HG02759 (cell line): ENCODE measurements around the gene TGFB3.

ENCODE experiments used
- ATAC-seq: cut with Tn5 transposase; IDR thresholded peaks from one replicate; pipeline ENCODE4 v1.9.1; 2021; ENCODE audit warnings: mild to moderate bottlenecking, moderate library complexity; ENCODE audit not compliant: unreplicated experiment

TGFB3 gene

DNA sequence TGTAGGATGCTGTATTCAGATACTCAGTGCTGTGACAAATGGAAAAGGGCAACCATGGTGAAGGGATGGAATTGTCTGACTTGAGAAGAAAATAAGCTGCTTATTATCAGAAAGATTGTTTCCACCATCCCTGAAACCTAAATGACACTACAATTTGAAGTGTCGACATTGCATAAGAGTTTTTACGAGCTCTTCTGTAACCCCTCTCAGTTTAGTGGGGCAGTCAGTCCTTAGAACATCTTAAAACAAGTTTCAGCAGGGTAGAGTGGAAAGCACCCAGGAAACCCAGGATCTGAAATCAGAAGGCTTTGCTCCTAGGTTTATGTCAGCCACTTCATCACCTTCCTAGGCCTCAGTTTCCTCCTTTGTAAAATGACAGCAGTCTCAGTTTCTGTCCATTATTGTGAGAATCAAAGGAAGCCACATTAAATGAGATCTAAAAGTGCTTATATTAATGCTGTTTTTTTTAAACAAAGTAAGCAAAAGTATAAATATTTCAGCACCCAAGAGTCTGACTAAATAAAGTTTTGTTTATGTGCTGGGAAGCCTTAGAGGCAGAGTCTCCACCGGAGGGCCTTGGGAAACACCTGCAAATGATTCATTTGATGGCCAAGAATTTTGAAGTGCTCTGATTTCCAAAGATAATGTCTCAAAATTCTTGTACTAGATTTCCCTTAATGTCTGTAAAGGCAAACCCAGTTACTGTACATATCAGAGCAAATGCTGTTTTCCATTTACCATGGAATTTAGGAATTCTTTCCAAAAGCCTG, 5.6 kb upstream of the TGFB3 start:
- no peak for ATAC-seq

DNA sequence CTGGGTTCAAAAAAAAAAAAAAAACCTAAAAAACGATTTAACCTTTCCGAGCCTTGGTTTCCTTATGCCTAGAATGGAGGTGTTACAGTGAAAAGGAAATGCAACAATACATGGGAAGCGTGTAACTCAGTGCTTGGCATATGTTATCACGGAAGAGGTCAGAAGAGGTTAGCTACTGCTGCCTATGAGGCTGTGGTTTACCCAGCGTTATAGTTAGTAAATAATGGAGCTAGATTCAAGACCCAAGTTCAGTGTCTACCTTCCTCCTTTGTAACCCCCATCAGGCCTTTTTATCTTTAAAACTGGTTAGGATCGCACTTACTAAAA, 4.6 kb upstream of the TGFB3 start:
- ATAC-seq: no peak

DNA sequence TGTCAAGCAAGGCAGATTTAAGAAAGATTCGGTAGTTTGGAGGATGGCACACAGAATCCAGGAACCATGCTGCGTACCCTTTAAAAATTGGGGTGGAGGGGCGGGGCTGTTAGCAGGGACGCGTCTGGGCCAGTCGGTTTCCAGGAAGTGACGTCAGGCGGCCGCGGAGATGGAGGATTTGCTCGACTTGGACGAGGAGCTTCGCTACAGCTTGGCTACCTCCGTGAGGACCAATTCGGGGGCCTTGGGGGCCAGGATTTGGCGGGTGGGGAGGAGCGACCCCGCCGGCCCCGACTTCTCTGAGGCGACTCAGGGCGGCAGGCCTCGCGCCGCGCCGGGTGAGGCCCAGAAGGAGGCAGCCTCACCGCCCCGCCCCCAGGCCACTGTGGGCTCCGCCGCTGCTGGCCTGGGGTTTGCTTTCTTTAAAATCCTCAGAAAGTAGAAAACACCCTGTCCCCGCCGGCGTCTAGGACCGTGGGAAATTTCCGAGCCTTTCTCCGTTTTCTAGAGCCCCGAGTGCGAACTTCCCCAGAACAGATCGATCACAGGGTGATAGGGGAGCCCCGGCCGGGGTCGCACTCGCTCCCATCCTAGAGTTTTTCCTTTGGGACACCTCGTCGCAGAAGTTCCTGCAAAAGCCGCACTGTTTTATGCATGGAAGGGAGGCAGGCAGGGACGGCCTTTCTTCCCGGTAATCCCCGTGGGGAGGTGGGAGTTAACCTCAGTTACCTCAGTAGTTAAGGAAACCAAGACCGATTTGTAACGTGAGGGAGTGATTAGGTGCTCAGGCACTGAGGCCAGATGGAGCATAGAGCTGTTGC, 4.0 kb upstream of the TGFB3 start, which contains the start of gene IFT43:
Gene IFT43, plus strand, starts transcription at position 146 of the 821 bp plus-strand sequence. Its CDS starts 24 bp downstream, at position 170.
- peak; percentile 76 for ATAC-seq

DNA sequence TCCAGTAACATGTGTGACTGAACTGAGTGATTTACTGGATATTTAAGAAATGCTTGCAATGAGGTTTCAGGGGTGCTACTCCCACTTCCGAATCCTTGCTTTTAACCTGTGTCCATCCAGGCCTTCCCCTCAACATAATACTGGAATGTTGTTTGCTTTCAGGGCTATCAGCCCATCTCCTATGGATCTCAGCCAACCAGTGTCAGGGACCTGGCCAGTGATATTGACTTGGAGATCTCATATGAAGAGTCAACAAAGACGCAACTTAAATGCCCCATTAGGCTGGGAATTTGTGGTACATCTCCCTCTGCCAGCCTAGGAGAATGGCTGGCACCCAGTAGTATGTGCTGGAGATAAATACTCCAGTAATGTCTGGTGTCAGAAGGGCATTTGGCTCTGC, 2.9 kb upstream of the TGFB3 start:
- no peak for ATAC-seq

DNA sequence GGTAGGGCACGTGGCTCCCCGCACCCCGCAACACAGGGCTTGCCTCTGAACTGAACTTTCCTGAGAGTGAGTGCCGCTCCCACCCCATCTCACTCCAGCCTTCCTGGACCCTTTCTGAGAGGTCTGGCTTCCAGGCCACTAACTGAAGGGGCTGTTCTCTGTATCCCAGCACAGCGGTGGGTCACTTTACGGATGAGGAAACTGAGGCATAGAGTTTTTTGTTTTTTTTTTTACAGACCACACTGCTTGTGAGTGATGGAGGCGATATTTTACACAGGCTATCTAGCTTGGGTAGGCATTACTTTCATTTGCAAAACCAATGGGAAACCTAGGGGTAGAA, 1.2 kb upstream of the TGFB3 start:
- no peak for ATAC-seq

DNA sequence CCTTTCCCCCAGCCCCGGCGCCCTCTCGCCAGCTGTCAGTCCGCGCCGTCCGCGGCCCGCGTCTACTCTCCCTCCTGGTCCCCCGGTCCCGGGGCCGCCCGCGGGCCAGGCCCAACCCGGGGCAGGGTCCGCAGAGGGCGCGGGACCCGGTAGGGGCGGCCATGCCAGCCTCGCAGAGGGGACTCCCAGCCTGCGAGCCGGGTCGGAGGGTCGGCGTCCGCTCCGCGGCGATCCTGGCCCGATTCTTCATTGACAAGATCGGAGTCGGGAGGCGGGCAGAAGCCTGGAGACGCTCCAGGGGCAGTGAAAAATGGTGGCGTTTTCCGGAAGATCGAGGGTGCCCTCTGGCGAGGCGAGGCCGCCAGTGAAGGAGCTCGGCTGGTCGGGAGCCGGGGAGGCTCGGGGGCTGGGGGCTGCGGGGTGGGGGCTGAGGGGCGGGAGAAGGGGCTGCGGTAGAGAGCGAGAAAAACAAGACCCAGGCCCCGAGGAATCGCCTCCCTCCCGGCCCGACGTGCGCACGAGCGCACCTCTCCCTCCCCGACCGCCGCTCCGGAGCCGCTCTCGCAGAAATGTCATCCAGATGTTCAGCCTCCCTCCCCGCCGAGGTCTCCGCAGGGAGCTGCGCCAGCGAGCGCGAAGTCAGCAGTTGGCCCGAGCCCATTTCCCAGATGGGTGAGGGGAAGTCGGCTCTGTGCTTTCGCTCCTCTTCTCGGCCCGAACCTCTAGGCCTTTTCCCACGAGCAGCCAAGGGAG, 647 bp upstream of the TGFB3 start:
- ATAC-seq: peak; percentile 43

DNA sequence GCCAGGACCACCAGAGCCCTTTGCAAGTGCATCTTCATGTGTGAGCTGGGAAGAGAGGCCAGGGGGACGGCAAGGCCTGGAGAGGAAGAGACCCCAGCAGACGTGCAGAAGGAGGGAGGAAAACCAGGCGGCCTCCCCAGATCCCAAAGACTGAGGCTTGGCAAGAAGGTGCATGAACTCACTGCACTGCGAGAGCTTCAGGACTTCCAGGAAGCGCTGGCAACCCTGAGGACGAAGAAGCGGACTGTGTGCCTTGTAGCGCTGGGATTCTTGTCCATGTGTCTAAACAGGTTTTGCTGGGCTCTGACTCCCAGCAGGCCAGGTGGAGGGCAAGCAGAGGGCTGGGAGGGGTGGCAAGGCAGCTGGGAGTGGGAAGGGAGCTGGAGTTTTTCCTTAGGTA, 939 bp downstream of the TGFB3 start:
- ATAC-seq: no peak

DNA sequence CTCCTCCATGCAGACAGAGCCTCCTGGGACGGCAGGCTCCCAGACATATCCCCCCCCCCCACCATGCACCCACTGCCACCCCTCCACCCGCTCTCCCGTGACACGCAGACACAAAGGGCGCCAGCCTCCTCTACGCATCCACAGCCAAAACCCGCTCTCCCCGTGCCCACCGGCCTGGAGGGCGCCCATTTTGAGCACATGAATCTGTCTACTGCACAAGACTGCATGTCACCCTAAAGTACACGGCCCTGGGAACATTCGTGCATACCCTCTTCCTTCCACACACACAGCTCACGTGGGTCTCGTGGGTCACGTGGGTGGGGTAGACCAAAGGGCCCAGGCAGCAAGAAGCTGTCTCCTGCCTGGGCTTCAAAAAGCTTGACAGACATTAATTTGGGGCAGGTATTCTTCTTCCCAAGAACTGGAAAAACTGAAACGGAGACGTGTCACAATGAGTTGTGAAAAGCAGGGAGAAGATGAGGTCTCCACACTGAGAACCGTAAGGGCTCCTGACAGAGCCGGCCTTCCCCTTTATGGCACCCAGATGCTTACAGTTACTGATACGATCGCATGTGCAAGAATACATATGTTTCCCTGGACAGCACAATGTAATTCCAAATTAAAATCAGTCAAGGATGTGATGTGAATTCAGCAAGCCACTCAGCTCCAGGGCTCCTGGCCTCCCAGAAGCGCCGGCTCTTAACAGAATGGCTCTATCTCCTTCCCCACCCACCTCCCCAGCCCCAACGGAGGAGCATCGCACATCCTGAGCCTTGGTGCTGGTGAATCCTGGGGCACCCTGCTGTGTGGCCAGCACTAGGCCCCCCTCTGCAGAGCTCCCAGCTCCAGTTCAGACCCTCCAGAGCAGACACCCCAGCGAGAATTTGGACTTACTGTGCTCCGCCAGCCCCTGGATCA, 1.9 kb downstream of the TGFB3 start:
- ATAC-seq: no peak

DNA sequence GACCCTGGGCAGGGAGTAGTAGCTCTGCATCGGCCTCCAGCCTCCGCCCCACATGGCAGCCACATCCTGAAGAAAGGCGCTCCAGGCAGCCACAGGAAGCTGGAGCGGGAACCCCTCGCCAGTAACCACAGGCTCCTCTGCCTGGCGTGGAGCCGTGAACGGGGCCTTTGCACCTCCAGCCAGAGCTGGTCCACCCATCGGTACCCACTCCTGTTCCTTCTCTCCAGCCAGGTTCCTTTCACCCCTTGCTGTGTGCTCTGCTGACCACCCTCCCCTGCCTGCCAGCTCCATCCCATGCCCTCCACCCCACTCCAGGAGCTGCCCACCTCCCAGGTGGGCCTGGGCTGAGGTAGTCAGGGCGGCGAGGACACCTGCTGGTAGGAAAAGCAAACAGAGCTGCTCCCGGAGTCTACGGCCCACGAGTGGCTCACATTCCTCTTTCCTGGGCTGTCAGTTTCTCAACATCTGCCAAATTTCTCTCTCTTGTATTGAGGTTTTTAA, 2.7 kb downstream of the TGFB3 start:
- no peak for ATAC-seq

DNA sequence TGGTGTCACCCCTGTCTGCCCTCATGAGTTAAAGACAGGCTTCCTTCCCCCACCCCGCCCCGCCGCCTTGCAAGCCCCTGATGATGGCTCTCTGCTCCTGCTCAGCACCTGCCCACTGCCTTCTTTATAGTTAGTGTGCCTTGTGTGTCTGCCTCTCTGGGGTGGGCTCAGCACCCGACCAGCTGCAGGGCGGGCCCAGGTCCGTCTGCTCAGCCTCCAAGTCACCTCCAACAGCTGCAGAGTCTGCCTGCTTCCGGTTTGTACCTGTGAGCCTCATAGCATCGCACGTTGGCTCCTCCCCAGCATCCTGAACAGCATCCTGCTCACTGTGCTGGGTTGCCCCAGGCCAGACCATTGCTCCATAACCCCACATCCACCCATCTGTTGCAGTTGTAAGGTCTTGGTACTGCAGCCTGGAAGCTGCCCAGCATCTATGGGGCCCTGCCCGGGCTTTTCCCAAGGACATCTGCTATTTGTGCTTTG, 3.5 kb downstream of the TGFB3 start:
- ATAC-seq: no peak

DNA sequence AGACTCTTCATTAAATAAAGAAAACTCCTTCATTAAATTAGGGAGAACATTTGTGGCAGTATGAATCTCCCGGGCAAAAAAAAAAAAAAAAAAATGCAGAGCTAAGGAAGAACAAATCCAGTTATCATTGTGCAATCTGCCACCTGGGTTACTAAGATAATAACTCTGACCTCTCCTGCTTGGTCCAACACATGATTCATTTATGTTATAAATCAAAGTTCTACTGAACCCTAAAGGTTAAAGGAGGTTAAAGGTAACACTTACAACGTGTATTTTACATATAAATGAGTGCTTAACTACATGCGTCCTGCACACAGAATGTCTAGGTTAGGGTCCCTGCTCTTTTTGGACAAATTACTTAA, 4.2 kb downstream of the TGFB3 start:
- no peak for ATAC-seq

DNA sequence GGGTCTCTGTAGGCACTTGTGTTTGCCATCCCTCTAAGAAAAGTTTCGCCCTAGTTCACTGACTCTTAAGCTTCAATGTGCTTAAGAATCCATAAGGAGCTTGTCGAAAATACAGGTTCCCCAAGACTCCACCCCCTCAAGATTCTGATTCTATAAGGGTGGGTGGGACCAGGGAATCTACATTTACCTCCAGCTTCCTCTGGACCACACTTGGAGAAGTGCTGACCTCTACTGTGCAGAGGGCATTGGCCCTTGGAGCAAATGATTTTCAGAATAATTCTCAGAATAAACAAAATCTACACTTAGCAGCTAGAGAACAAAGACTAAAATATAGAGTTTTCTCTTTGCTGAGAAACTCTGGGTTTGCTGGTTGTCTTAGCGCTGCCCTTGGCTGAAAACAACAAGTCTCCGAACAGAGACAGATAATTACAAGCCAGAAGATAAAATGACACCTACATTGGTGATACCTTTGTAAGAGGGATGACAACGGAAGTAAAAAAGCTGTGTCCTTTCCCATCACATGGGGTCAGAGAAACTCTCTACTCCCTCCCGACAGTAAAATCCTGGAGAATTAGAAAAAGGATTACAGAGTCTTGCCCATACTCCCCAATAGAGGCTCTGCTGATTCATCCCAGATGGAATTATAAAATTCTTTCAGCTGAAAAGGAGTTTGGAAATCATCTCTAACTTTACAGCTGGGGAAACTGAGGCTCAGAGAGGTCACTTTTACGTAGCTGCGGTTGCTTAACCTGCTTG, 4.8 kb downstream of the TGFB3 start:
- ATAC-seq: no peak

DNA sequence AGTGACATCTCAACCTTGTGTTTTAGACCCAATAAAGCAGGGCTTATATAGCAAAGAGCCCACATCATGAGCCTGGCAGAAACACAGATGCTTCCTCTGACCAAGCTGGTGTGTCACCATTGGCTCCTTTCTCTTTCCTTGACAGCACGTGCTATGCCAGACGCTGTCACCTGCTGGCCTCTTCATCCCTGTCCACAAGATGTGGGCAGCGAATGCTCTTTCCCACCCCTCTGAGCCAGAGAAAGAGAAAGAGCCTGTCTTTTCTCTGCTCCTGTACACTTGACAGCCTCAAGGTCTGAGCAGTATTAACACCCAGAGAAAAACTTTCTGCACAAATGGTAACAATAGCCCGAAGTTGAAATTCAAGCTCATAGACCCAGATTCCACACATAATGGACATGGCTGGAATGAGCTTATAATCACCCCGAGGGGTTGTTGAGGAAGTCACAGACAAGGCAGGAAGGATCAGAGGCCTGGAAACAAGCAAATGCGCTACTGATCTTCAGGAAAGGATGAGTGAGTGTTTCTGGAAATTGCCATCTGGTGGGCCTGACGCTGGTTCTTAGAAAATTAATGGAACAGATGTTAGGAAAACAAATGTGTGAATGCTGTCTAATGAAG, 8.9 kb downstream of the TGFB3 start:
- no peak for ATAC-seq

DNA sequence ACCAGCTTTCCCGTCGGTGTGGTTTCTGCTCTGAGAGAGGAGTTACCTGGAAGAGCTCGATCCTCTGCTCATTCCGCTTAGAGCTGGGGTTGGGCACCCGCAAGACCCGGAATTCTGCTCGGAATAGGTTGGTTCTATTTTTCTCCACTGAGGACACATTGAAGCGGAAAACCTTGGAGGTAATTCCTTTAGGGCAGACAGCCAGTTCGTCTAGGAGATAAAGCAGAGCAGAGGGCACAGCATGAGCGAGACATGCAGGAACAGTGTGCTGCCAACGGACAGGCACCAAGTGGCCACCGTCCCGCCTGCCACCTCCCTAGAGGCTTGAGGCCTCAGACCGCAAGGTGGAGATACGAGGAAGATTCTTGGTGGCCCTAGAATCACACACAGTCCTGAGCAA, 10.3 kb downstream of the TGFB3 start:
- no peak for ATAC-seq

DNA sequence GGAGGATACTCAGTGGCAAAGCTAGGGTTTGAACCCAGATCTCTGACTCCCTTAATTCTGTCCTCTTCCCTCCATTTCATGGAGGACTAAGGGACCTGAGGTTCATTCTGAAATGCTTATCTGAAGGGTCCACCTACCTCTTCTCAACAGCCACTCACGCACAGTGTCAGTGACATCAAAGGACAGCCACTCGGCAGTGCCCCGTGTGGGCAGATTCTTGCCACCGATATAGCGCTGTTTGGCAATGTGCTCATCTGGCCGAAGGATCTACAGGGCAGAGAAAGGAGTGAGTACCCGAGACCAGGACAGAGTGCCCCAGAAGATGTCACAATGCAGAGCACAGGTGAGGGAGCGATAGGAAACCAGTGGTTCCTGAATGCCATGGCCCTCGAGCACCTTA, 10.8 kb downstream of the TGFB3 start:
- no peak for ATAC-seq

DNA sequence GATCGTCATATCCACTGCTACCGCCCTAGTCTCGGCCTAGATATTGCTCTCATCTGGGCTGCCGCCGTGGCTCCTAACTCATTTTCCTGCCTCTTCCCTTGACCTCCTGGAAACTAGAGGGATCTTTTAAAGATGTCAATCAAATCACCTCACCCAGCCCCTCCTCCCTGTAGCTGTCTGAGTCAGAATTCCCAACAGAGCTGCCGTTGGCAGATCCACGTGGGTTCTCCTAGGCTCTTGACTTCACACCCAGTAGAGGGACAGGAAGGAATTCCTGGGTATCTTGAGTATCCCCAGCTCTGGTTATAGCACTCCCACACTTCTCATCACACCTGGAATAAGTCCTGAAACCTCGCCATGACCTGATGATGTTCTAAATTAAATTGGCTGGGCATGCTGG, 11.9 kb downstream of the TGFB3 start:
- no peak for ATAC-seq

DNA sequence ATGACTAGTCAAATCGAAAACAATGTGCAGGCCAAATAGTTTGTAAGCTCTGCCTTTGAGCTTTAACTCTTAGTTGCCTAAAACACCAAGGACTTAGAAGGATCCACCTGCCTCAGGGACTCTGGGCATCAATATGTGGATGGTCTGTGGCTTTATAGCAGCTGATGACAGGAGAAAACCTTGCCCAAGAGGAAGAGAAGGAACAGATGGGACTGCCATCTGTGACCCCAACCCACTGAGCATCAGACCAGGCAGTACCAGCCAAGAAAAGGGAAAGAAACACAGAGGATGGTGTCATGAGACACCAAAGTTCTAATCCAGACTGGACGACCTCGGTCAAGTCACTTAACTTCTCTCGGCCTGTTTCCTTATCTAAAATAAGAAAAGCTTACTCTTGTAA, 12.7 kb downstream of the TGFB3 start:
- no peak for ATAC-seq

DNA sequence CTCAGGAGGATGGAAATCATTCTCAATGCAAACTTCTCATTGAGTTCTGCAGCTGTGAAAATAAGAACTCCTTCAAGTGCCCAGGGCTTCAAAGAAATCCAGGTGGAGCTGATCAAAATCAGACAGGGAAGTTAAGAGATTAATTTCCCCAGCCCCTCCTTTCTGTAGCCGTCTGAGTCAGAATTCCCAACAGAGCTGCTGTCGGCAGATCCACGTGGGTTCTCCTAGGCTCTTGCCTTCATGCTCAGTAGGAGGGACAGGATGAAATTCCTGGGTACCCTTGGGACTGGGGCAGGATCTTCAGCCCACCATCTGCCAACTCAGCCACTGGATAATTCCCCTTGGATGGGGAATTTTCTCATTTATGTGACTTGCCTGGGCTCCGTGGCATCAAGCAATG, 13.3 kb downstream of the TGFB3 start:
- ATAC-seq: no peak

DNA sequence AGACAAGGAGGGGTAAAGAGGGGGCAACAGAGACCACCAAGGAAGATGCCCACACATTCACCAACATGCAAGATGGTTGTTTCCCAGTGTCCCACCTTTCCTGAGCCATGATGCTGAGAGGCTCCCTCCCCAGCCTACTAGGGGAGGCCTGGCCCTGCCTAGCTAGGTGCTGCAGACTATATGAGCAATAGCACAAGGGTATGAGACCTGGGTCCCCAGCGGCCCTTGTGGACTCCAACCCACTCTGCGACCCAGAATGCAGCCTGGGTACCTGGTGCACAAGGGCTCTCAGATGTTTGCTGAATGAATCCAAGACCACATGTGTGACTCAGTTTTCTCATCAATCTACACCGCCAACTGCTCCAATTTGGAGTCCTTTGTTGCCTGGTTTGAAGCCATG, 13.9 kb downstream of the TGFB3 start:
- ATAC-seq: no peak
